HepG2 (cell line): ENCODE results near the gene SIGLEC14. TPM values are rescaled to one million over a fixed set of nuclear protein-coding genes. Genes with fewer than 3 reads are reported as not detected.
A peak's percentile ranks its signal among the peaks of the same experiment; 100 is the strongest.

ENCODE experiments used
- CREM ChIP-seq, 2 experiments: sonication (generic) in 1 of 2; formaldehyde crosslinking in 1 of 2; IDR thresholded peaks; 2 replicates each; pipeline versions ENCODE4 v1.4.0 to v1.6.1; 2016 to 2020; ENCODE audit warnings: antibody characterized with exemption in 1 of 2, mild to moderate bottlenecking in 1 of 2, missing genetic modification reagents in 1 of 2
- FOSL2 ChIP-seq: sonication (generic); formaldehyde crosslinking; IDR thresholded peaks from 2 replicates; pipeline ENCODE4 v1.4.0; 2020; ENCODE audit warnings: missing genetic modification reagents
- GRHL1 ChIP-seq: sonication (generic); formaldehyde crosslinking; conservative IDR thresholded peaks from 2 replicates; pipeline ENCODE4 v1.8.0; 2022; ENCODE audit warnings: missing genetic modification reagents
- MTA3 ChIP-seq: sonication (generic); formaldehyde crosslinking; IDR thresholded peaks from 2 replicates; pipeline ENCODE4 v1.4.0; 2020; ENCODE audit warnings: missing genetic modification reagents
- NONO ChIP-seq, 2 experiments: fragments of 450-650 bp in 1 of 2; sonication (generic) in 1 of 2; formaldehyde crosslinking in 1 of 2; IDR thresholded peaks in 1 of 2; conservative IDR thresholded peaks in 1 of 2; 2 replicates each; pipeline versions ENCODE4 v1.6.1 to v1.8.0; 2017 to 2022; ENCODE audit warnings: mild to moderate bottlenecking in 1 of 2, missing genetic modification reagents in 1 of 2, moderate library complexity in 1 of 2
- SP1 ChIP-seq, 2 experiments: fragments of 450-650 bp in 1 of 2; sonication (generic) in 1 of 2; formaldehyde crosslinking in 1 of 2; IDR thresholded peaks; 2 replicates each; pipeline versions ENCODE4 v1.4.0 to v1.6.1; 2016 to 2020; ENCODE audit warnings: missing genetic modification reagents in 1 of 2
- TOE1 ChIP-seq: sonication (generic); formaldehyde crosslinking; IDR thresholded peaks from 2 replicates; pipeline ENCODE4 v1.4.0; 2020; ENCODE audit warnings: mild to moderate bottlenecking, missing genetic modification reagents
- ZBTB7A ChIP-seq: sonication (generic); formaldehyde crosslinking; IDR thresholded peaks from 2 replicates; pipeline ENCODE4 v1.8.0; 2022; ENCODE audit warnings: mild to moderate bottlenecking, missing genetic modification reagents
- ZC3H13 ChIP-seq: sonication (generic); formaldehyde crosslinking; IDR thresholded peaks from 2 replicates; pipeline ENCODE4 v1.8.1; 2023; ENCODE audit warnings: mild to moderate bottlenecking, missing genetic modification reagents, moderate library complexity
- ZFP41 ChIP-seq: sonication (generic); formaldehyde crosslinking; IDR thresholded peaks from 2 replicates; pipeline ENCODE4 v1.4.0; 2020; ENCODE audit warnings: mild to moderate bottlenecking, missing genetic modification reagents, borderline replicate concordance
- ZNF180 ChIP-seq: sonication (generic); formaldehyde crosslinking; IDR thresholded peaks from 2 replicates; pipeline ENCODE4 v1.4.0; 2020; ENCODE audit warnings: low read depth, missing genetic modification reagents, borderline replicate concordance
- ZNF883 ChIP-seq: sonication (generic); formaldehyde crosslinking; IDR thresholded peaks from 2 replicates; pipeline ENCODE4 v1.5.1; 2020; ENCODE audit warnings: mild to moderate bottlenecking, missing genetic modification reagents; ENCODE audit errors: not compliant biosample characterization
- polyA plus RNA-seq, 8 experiments: library from polyadenylated mRNA; depleted of rRNA in 3 of 8; stranded (reverse) in 7 of 8; unstranded in 1 of 8; fragments of >200 nt; fragmentation: Illumina TruSeq in 4 of 8; extraction: Trizol in 4 of 8; gene quantifications; 2 replicates each; pipeline versions ENCODE4 v1.2.1 to v1.2.3, GENCODE V29; 2011 to 2016; ENCODE audit warnings: low read depth in 4 of 8, missing spikeins in 1 of 8, mixed read lengths in 1 of 8; ENCODE audit not compliant: insufficient read depth in 1 of 8
- total RNA-seq, 5 experiments: library from RNA; depleted of rRNA; stranded (reverse); fragments of >200 nt; fragmentation: Illumina TruSeq; extraction: Trizol; gene quantifications; 2 replicates each; pipeline ENCODE4 v1.2.3, GENCODE V29; 2016; ENCODE audit warnings: low read depth in 1 of 5
- TF ChIP-seq, protein P1 (sequence below): sonication (generic); formaldehyde crosslinking; IDR thresholded peaks from 2 replicates; pipeline ENCODE4 v1.4.0; 2020; ENCODE audit warnings: missing genetic modification reagents
- TF ChIP-seq, protein P2 (sequence below): sonication (generic); formaldehyde crosslinking; conservative IDR thresholded peaks from 2 replicates; pipeline ENCODE4 v1.8.0; 2022; ENCODE audit warnings: low read depth, missing genetic modification reagents
- TF ChIP-seq, protein P3 (sequence below): sonication (generic); formaldehyde crosslinking; IDR thresholded peaks from 2 replicates; pipeline ENCODE4 v1.4.0; 2020; ENCODE audit warnings: mild to moderate bottlenecking, missing genetic modification reagents
- TF ChIP-seq, protein P4 (sequence below): sonication (generic); formaldehyde crosslinking; IDR thresholded peaks from 2 replicates; pipeline ENCODE4 v1.5.1; 2020; ENCODE audit warnings: mild to moderate bottlenecking, missing genetic modification reagents, borderline replicate concordance

Gene SIGLEC14
- total and polyA plus RNA-seq, 2 of the 13 experiments (the other 11 are each of a cell fraction or from before 2014, with no cell fraction given), result 0.05 to 0.09 TPM

DNA sequence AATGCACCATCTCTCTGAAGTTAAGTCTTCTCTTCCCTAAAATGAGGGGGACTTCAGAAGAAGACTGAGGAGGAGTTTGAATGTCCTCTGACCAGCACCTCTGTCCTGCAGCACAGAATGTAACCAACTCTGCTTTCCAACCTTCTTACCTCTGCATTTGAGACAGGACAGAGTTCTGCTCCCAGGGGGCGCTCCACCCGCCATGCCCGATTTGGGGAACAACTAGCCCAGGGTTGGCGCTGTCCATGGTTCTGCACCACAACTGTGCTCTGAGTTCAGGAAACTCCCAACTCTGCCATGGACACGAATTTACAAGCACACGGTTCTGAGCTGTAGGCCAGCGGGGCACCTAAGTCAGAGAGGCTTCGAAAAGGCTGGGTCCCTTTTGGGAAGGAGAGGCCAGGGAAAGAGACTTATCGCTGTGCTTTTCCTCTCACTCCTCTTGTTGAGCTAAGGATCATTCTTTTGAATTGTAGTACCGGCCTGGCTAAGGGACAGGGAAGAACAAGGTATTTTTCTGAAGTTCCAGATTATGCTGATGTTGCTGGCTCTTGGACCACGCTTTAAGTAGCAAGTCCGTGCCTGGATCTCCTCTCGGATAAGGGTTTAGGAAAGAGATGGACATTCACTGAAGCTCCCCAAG lies 38.6 kb downstream of the SIGLEC14 start (continued):
- TF ChIP-seq, protein P1, sequence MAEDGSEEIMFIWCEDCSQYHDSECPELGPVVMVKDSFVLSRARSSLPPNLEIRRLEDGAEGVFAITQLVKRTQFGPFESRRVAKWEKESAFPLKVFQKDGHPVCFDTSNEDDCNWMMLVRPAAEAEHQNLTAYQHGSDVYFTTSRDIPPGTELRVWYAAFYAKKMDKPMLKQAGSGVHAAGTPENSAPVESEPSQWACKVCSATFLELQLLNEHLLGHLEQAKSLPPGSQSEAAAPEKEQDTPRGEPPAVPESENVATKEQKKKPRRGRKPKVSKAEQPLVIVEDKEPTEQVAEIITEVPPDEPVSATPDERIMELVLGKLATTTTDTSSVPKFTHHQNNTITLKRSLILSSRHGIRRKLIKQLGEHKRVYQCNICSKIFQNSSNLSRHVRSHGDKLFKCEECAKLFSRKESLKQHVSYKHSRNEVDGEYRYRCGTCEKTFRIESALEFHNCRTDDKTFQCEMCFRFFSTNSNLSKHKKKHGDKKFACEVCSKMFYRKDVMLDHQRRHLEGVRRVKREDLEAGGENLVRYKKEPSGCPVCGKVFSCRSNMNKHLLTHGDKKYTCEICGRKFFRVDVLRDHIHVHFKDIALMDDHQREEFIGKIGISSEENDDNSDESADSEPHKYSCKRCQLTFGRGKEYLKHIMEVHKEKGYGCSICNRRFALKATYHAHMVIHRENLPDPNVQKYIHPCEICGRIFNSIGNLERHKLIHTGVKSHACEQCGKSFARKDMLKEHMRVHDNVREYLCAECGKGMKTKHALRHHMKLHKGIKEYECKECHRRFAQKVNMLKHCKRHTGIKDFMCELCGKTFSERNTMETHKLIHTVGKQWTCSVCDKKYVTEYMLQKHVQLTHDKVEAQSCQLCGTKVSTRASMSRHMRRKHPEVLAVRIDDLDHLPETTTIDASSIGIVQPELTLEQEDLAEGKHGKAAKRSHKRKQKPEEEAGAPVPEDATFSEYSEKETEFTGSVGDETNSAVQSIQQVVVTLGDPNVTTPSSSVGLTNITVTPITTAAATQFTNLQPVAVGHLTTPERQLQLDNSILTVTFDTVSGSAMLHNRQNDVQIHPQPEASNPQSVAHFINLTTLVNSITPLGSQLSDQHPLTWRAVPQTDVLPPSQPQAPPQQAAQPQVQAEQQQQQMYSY, result peak; percentile 70
- TF ChIP-seq ZFP41 (no peak), ZNF180 (no peak), TOE1 (peak; percentile 73; the same call in 1 of the 2 replicates), FOSL2 (peak; percentile 50), ZNF883 (CRISPR knock-in tag) (peak; percentile 82), MTA3 (CRISPR knock-in tag) (0 out of 2 replicates have a peak, but pooled peaks have one; percentile 73), ZC3H13 (CRISPR knock-in tag) (peak; percentile 73; the same call in 1 of the 2 replicates), SP1 (IDR thresholded peaks at IDR 0.05) (no peak), SP1 (CRISPR knock-in tag; IDR thresholded peaks at IDR 0.05) (peak; percentile 30; the same call in 1 of the 2 replicates), GRHL1 (no peak), ZBTB7A (CRISPR knock-in tag) (peak; percentile 68; the same call in 1 of the 2 replicates), CREM (IDR thresholded peaks at IDR 0.05) (no peak), CREM (CRISPR knock-in tag; IDR thresholded peaks at IDR 0.05) (no peak), NONO (IDR thresholded peaks at IDR 0.05) (no peak), NONO (CRISPR knock-in tag; conservative IDR thresholded peaks at IDR 0.05) (peak; percentile 35; the same call in 1 of the 2 replicates)
- TF ChIP-seq, protein P2, sequence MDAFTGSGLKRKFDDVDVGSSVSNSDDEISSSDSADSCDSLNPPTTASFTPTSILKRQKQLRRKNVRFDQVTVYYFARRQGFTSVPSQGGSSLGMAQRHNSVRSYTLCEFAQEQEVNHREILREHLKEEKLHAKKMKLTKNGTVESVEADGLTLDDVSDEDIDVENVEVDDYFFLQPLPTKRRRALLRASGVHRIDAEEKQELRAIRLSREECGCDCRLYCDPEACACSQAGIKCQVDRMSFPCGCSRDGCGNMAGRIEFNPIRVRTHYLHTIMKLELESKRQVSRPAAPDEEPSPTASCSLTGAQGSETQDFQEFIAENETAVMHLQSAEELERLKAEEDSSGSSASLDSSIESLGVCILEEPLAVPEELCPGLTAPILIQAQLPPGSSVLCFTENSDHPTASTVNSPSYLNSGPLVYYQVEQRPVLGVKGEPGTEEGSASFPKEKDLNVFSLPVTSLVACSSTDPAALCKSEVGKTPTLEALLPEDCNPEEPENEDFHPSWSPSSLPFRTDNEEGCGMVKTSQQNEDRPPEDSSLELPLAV (CRISPR knock-in tag), result no peak
- TF ChIP-seq, protein P3, sequence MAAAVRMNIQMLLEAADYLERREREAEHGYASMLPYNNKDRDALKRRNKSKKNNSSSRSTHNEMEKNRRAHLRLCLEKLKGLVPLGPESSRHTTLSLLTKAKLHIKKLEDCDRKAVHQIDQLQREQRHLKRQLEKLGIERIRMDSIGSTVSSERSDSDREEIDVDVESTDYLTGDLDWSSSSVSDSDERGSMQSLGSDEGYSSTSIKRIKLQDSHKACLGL, result peak; percentile 77; the same call in 1 of the 2 replicates
- TF ChIP-seq, protein P4, sequence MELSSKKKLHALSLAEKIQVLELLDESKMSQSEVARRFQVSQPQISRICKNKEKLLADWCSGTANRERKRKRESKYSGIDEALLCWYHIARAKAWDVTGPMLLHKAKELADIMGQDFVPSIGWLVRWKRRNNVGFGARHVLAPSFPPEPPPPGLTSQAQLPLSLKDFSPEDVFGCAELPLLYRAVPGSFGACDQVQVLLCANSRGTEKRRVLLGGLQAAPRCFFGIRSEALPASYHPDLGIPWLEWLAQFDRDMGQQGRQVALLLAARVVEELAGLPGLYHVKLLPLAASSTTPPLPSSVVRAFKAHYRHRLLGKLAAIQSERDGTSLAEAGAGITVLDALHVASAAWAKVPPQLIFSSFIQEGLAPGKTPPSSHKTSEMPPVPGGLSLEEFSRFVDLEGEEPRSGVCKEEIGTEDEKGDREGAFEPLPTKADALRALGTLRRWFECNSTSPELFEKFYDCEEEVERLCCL (CRISPR knock-in tag), result no peak
